GM21526 (cell line): ENCODE data around the gene PATE1.

Source experiments
- ATAC-seq: cut with Tn5 transposase; IDR thresholded peaks from one replicate; pipeline ENCODE4 v1.9.1; 2021; ENCODE audit warnings: moderate library complexity; ENCODE audit not compliant: unreplicated experiment, low FRiP score

Gene PATE1

GRCh38 chr11:125787827-125788226, 41.7 kb downstream of the PATE1 start, which contains the start of gene PATE3:
PATE3 (plus strand) TSS chr11:125788127; CDS start chr11:125788152, 25 bp downstream.
- no peak for ATAC-seq

GRCh38 chr11:125790825-125791224, 44.7 kb downstream of the PATE1 start:
- ATAC-seq = no peak

- no peak for ATAC-seq
These were observed 51.6 kb downstream of the PATE1 start for GRCh38 chr11:125797641-125798040.
